HG02759 (cell line): Measurements from ENCODE around the gene BAG2.

Experiments
- ATAC-seq: cut with Tn5 transposase; IDR thresholded peaks from one replicate; pipeline ENCODE4 v1.9.1; 2021; ENCODE audit warnings: mild to moderate bottlenecking, moderate library complexity; ENCODE audit not compliant: unreplicated experiment

Gene BAG2

DNA sequence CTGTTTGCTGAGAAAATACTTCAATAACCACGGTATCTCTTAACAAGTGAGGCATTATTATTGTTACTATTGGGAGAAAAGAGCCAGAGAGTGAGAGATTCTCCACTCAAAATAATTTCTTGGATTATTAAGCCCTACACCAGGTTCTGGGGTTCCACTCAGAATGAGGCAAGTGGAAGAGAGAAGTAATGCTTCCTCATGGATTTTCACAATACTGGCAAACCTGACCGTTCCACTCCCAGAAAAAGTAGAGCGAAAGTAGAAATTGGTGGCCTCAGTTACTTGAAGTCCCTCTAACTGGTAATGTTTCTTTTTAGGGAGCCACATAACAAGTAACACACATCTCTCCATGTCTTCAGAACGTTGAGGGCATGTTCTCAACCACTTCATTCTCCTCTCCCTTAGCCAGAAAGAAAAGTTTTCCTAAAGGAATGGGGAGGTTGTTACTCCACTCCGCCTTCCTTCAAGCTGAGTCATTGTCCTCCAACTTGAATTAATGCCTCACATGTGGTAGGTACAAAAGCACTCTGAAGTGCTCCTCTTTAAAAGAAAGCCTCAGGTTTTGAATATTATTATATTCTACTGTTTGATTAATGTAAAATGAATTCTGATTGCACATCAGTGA, 1.9 kb downstream of the BAG2 start:
- ATAC-seq, result no peak

DNA sequence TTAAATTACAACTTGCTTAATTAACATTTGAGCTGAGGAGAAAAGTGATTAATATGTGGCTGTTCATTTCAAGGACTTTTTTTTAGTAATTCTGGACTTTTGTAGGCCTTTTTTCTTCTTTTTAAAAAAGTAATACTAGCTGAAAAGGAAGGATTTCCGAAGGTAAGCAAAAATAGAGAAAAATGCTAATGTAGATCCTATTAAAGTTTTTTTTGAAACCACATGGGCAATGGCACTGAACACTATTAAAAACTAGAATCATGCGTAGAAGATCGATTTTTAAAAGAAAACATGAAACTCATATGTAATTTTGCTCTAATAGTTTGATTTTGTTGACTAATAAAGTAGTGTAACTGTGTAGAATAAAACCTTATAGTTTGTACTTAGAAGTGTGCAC, 2.4 kb downstream of the BAG2 start:
- no peak for ATAC-seq

- no peak for ATAC-seq
Observed at GRCh38 chr6:57177545-57178265, 5.6 kb downstream of the BAG2 start.

GRCh38 chr6:57180596-57180995, 8.5 kb downstream of the BAG2 start:
- no peak for ATAC-seq

GRCh38 chr6:57182017-57182432, 9.9 kb downstream of the BAG2 start:
- no peak for ATAC-seq

- ATAC-seq, result no peak
Observed at GRCh38 chr6:57183336-57183735, 11.2 kb downstream of the BAG2 start.

GRCh38 chr6:57190140-57190539, 18.0 kb downstream of the BAG2 start:
- no peak for ATAC-seq

DNA sequence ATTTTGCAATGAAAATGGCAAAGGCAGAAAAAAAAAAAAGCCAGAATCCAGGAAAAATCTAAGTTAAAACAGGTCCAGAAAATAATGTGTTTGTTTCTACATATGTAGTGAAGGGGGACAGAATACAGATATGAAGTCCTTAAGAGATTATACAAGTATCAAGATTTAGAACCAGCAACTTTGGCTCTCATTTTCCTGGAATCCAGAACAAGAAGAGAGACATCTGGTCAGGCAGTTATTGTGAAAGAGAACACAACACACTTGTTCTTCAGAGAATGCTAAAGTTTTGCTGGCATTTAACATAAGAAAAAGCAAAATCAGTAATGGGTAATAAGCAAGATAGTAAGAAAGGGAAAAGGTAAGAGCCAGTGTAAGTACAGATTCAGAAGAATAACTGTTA, 21.1 kb downstream of the BAG2 start:
- ATAC-seq, result no peak

DNA sequence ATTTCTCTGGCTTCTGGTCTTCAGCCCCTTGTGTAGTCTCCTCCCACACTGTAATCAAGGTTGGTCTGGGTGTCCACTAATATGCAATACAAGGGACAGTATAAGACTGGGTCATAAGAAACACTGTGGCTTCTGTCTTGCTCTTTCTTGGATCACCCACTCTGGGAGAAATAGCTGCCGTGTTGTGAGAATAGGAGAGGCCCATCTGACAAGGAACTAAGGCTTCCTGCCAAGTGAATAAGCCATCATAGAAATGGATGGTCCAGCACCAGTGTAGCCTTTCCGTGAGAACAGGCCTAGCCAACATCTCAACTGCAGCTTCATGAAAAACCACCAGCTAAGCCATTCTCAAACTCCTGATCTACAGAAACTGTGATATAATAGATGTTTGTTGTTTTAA, 23.3 kb downstream of the BAG2 start:
- ATAC-seq, result no peak

- no peak for ATAC-seq
Observed at GRCh38 chr6:57198926-57199636, 27.0 kb downstream of the BAG2 start.

DNA sequence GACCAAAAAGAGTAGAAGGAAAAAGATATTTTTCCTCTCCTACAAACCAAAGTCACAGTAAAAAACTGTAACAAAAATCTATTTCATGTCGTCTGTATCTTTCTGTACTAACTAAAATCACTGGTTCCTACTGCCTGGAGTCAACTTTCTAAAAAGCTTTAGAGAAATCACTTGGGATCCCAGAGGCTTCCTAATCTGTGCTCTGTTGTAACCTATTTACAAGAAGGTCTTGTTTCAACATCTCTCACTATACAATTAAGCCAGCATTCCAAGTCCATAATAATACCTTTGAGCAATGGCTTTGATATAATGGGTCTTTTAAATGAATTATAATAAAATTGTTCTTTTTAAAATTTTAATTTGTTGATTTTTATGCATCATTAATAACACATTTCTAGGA, 29.6 kb downstream of the BAG2 start:
- no peak for ATAC-seq

DNA sequence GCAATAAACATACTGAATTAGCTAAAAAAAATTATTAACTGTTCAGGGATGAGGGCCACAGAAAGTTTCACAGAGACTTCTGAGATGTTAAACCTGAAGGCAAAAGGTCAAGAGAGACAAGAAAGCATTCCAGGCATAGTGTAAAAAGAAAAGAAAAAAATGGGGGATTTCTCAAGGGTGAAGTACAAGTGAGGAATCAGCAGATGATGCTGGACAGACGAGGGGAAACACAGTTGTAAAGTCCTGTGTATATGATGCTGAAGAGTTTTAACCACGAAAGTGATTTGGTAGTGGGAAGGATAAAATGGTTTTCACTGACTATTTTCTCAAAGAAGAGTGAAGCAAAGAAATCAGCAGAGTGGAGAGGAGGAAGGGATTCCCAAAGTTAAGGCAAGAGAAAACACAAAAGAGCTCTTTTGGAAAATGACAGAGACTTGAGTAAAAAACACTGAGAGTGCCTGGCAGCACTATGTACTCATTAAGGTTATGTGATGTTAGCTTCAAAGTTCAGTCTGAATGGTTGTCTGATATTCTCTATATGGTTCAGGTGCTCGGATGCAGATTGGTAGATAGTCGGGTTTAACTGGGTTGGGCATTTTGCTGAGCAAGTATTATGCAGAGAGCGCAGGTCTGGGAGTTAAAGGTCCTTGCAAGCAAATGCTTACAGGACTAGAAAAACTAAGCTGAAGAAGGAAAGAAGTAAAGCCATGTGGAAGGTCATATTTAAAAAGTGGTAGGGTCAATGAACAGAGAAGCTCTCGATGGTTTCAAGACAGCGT, 33.6 kb downstream of the BAG2 start:
- peak; percentile 57 for ATAC-seq

DNA sequence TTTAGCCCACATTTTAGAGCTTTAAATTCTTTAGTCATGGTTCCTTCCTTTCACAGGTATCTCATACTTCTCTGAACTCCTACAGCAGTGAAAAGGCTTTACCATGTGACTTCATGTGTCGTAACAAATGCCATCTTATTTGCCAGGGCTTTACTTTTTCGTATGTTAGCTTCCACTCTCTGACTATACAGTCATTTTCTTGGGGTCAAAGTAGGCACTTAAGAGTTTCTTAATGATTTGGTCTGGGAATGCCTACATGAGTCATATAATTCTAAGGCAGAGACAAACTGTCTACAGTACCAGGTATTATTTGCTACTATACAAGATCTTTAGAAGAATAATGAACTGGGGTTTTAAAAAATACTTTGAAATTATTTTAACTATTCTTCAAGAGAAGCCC, 35.0 kb downstream of the BAG2 start:
- ATAC-seq, result no peak

DNA sequence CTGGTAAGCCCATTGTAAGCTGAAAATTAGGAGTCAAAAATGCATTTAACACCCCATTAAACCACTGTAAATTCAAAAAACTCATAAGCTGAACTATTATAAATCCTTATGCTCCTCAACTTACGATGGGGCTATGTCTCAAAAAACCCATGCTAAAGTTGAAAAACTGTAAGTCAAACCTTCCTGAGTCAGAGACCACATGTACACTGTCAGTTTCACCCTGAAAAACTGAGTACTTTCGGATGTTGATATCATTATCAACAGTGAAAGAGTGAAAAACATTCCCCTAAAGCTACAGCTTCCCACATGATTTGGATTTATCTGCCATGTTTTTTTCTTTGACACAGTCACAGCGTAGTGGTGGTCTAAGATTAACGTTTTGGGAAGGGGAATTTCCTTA, 35.7 kb downstream of the BAG2 start:
- no peak for ATAC-seq

GRCh38 chr6:57209030-57209429, 36.9 kb downstream of the BAG2 start:
- ATAC-seq, result no peak

GRCh38 chr6:57210060-57210459, 37.9 kb downstream of the BAG2 start:
- no peak for ATAC-seq

DNA sequence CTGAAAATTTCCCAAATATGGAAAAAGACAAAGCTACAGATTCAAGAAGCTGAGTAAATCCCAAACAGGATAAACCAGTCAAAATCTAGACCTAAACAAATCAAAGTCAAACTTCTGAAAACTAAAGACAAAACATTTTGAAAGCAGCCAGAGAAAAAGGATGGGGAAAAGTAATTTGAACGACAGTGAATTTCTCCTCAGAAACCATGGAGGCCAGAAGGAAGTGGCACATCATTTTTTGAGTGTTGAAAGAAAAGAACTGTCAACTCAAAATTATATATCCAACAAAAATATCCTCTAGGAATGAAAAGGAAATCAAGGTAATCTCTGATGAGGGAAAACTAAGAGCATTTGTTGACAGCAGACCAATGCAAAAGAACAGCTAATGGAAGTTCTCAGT, 43.1 kb downstream of the BAG2 start:
- ATAC-seq, result no peak

DNA sequence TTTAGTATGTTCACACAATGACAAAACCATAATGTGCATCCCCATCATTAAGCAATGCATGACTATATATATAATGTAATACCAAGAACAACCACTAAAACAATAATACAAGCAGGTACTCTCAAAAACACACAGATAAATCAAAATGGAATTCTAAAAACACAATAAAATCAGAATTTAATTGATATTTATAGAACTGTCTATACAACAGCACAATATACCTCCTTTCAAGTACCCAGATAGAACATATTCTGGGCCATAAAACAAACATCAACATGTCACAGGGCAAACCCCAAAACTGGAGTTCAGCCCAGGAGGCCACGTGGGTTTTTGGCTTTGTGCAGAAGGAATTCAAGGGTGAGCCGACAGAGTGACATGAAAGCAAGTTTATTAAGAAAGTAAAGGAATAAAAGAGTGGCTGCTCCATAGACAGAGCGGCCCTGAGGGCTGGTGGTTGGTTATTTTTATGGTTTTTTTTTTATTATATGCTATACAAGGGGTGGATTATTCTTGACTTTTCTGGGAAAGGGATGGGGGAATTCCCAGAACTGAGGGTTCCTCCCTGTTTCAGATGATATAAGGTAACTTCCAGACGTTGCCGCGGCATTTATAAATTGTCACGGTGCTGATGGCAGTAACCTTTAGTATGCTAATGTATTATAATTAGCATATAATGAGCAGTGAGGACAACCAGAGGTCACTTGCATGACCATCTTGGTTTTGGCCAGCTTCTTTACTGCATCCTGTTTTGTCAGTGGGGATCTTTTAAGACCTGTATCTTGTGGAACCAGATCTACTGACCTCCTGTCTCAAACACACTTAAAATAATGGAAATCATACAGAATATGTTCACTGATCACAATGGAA, 44.3 kb downstream of the BAG2 start:
- ATAC-seq, result no peak

DNA sequence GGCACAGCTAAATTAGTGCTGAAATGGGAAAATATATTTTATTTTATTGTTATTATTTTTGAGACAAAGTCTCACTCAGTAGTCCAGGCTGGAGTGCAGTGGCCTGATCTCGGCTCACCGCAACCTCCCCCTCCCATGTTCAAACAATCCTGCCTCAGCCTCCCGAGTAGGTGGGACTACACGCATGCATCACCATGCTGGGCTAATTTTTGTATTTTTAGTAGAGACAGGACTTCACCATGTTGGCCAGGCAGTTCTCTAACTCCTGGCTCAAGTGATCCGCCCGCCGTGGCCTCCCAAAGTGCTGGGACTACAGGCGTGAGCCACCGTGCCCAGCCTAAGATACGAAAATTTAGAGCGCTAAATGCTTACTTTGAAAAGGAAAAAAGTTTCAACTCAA, 45.1 kb downstream of the BAG2 start:
- no peak for ATAC-seq

GRCh38 chr6:57220083-57220703, 48.1 kb downstream of the BAG2 start:
- ATAC-seq, result no peak
